Adrenal gland (tissue), 5 donors: ENCODE measurements around the gene RFWD3.

Experiments
- POLR2A ChIP-seq, 2 donors: fragments of 450-650 bp; IDR thresholded peaks; one replicate each; pipeline ENCODE4 v1.6.1; 2017; ENCODE audit warnings: antibody characterized with exemption in 2 of 2, mild to moderate bottlenecking in 2 of 2, moderate library complexity in 1 of 2
- TF ChIP-seq, protein P1 (sequence below), 6 experiments: fragments of 450-650 bp in 4 of 6; fragments of 200-600 bp in 2 of 6; sonication (generic) in 1 of 6; IDR thresholded peaks; 1 replicate in 5 of 6; 2 replicates in 1 of 6; pipeline versions ENCODE4 v1.5.1 to v1.8.0; 2016 to 2021; ENCODE audit warnings: antibody characterized with exemption in 6 of 6, mild to moderate bottlenecking in 2 of 6, moderate library complexity in 1 of 6
- donor health status: DM: no; HTN: no; CAD: no.

DNA sequence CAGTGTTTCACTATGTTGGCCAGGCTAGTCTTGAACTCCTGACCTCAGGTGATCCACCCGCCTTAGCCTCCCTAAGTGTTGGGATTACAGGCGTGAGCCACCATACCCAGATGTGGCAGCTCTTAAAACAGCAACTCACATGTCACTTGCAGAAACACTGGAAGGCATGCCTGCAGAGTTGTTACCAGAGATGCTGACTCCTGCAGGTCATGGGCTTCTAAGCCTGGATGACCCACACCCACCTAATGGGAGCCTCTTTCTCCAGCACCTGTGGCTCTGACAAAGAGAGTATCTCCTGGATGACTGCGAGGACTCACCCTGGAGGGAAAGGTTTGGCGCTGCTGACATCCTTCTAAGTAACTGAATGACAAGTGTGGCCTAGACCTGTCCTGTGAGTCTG lies 11.2 kb upstream of the RFWD3 start:
- TF ChIP-seq, protein P1, sequence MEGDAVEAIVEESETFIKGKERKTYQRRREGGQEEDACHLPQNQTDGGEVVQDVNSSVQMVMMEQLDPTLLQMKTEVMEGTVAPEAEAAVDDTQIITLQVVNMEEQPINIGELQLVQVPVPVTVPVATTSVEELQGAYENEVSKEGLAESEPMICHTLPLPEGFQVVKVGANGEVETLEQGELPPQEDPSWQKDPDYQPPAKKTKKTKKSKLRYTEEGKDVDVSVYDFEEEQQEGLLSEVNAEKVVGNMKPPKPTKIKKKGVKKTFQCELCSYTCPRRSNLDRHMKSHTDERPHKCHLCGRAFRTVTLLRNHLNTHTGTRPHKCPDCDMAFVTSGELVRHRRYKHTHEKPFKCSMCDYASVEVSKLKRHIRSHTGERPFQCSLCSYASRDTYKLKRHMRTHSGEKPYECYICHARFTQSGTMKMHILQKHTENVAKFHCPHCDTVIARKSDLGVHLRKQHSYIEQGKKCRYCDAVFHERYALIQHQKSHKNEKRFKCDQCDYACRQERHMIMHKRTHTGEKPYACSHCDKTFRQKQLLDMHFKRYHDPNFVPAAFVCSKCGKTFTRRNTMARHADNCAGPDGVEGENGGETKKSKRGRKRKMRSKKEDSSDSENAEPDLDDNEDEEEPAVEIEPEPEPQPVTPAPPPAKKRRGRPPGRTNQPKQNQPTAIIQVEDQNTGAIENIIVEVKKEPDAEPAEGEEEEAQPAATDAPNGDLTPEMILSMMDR (IDR thresholded peaks at IDR 0.05) = no peak
- TF ChIP-seq POLR2A (IDR thresholded peaks at IDR 0.05) = no peak
